Stimulated activated CD4-positive, alpha-beta T cell treated with anti-CD3 and anti-CD28 coated beads, Interleukin-15, amount 100 ng/mL, for 24 hours (primary cell): ENCODE measurements around the gene GPR84.

Source experiments
- DNase-seq: peaks from one replicate; pipeline ENCODE4 v3.0.0-alpha.2; 2020

Gene GPR84

GRCh38 chr12:54321363-54321762 is 42.9 kb downstream of the GPR84 start:
- DNase-seq = no peak
